PC-9 (cell line): Measurements from ENCODE around the gene MCM8.

ENCODE experiments used
- CTCF ChIP-seq: fragments of 200-600 bp; sonication (generic); conservative IDR thresholded peaks from 2 replicates; pipeline ENCODE4 v1.6.1; 2017; ENCODE audit warnings: mixed run types, antibody characterized with exemption, mild to moderate bottlenecking, moderate library complexity
- EZH2 ChIP-seq: fragments of 200-600 bp; sonication (generic); IDR thresholded peaks from 2 replicates; pipeline ENCODE4 v1.8.0; 2017; ENCODE audit warnings: antibody characterized with exemption, low read depth

- TF ChIP-seq CTCF (no peak), EZH2 (no peak)
These were observed 31.4 kb upstream of the MCM8 start for GRCh38 chr20:5918856-5919625.
